GM23338 (cell line): ENCODE results near the gene KIF19. TPM values are rescaled to one million over a fixed set of nuclear protein-coding genes. Genes with fewer than 3 reads are reported as not detected.

Source experiments
- ATAC-seq: fragments of 200-7000 bp; cut with Tn5 transposase; 3 replicates; pipeline ENCODE4 v1.9.1; 2020
- DNase-seq: peaks from one replicate; pipeline ENCODE4 v3.0.0-alpha.2; 2015; ENCODE audit warnings: low spot score
- H2AFZ ChIP-seq: fragments of 200-600 bp; sonication (generic); 2 replicates; pipeline ENCODE4 v1.8.0; 2016; ENCODE audit warnings: antibody characterized with exemption, mild to moderate bottlenecking, moderate library complexity
- H3F3A ChIP-seq: fragments of 200-600 bp; sonication (generic); replicated peaks from 2 replicates; pipeline ENCODE4 v1.8.0; 2017; ENCODE audit warnings: antibody characterized with exemption, mixed run types, low read depth
- H3K27ac ChIP-seq: fragments of 200-600 bp; sonication (generic); 2 replicates; pipeline ENCODE4 v1.6.1; 2016; ENCODE audit warnings: low read depth
- H3K27me3 ChIP-seq: fragments of 200-600 bp; sonication (generic); 2 replicates; pipeline ENCODE4 v1.8.0; 2016; ENCODE audit warnings: mild to moderate bottlenecking, mixed run types, moderate library complexity; ENCODE audit not compliant: insufficient read depth
- H3K36me3 ChIP-seq: fragments of 200-600 bp; sonication (generic); 2 replicates; pipeline ENCODE4 v1.8.0; 2016; ENCODE audit warnings: mild to moderate bottlenecking; ENCODE audit not compliant: insufficient read depth
- H3K4me1 ChIP-seq: fragments of 200-600 bp; sonication (generic); 2 replicates; pipeline ENCODE4 v1.8.0; 2016; ENCODE audit warnings: mild to moderate bottlenecking, moderate library complexity; ENCODE audit not compliant: insufficient read depth
- H3K4me2 ChIP-seq: fragments of 200-600 bp; sonication (generic); 2 replicates; pipeline ENCODE4 v1.7.1; 2017; ENCODE audit warnings: mixed run types
- H3K4me3 ChIP-seq: fragments of 200-600 bp; sonication (generic); 2 replicates; pipeline ENCODE4 v1.6.1; 2016; ENCODE audit warnings: mixed run types
- H3K79me2 ChIP-seq: fragments of 200-600 bp; sonication (generic); replicated peaks from 2 replicates; pipeline ENCODE4 v1.8.0; 2017; ENCODE audit warnings: mild to moderate bottlenecking; ENCODE audit not compliant: insufficient read depth
- H3K9me2 ChIP-seq: fragments of 200-600 bp; sonication (generic); 2 replicates; pipeline ENCODE4 v1.8.0; 2017; ENCODE audit not compliant: insufficient read depth
- H4K20me1 ChIP-seq: fragments of 200-600 bp; sonication (generic); replicated peaks from 2 replicates; pipeline ENCODE4 v1.8.0; 2017; ENCODE audit warnings: mild to moderate bottlenecking; ENCODE audit not compliant: insufficient read depth
- H3K27ac Mint-ChIP-seq: 2 replicates; pipeline ENCODE4 v1.8.0; 2020; ENCODE audit warnings: inconsistent platforms, mild to moderate bottlenecking, moderate library complexity, mixed read lengths
- H3K27me3 Mint-ChIP-seq: 3 replicates; pipeline ENCODE4 v1.8.0; 2022; ENCODE audit warnings: low read depth, mild to moderate bottlenecking, moderate library complexity, mixed read lengths, inconsistent platforms; ENCODE audit not compliant: insufficient read depth, poor library complexity
- H3K36me3 Mint-ChIP-seq: 3 replicates; pipeline ENCODE4 v1.8.0; 2021; ENCODE audit warnings: low read depth, mild to moderate bottlenecking, inconsistent platforms, moderate library complexity, mixed read lengths
- H3K4me1 Mint-ChIP-seq: 3 replicates; pipeline ENCODE4 v1.8.0; 2020; ENCODE audit warnings: mild to moderate bottlenecking, inconsistent platforms, mixed read lengths
- H3K4me3 Mint-ChIP-seq: 3 replicates; pipeline ENCODE4 v1.8.0; 2021; ENCODE audit warnings: moderate library complexity, mild to moderate bottlenecking, inconsistent platforms, mixed read lengths
- H3K9me3 Mint-ChIP-seq: 3 replicates; pipeline ENCODE4 v1.8.0; 2020; ENCODE audit warnings: moderate library complexity, mild to moderate bottlenecking, inconsistent platforms, mixed read lengths
- CREB1 ChIP-seq: fragments of 250-450 bp; sonication (Bioruptor Pico); IDR thresholded peaks from 2 replicates; pipeline ENCODE4 v1.5.0; 2020; ENCODE audit warnings: low read depth, mild to moderate bottlenecking, moderate library complexity
- EZH2phosphoT487 ChIP-seq: fragments of 200-600 bp; sonication (generic); IDR thresholded peaks from one replicate; pipeline ENCODE4 v1.8.1; 2018; ENCODE audit warnings: antibody characterized with exemption; ENCODE audit not compliant: unreplicated experiment
- JUNB ChIP-seq: IDR thresholded peaks from one replicate; pipeline ENCODE4 v1.6.1; 2016; ENCODE audit warnings: antibody characterized with exemption; ENCODE audit not compliant: unreplicated experiment
- NANOG ChIP-seq: IDR thresholded peaks from 2 replicates; pipeline ENCODE4 v1.6.1; 2016; ENCODE audit warnings: antibody characterized with exemption, borderline replicate concordance
- POLR2AphosphoS5 ChIP-seq: IDR thresholded peaks from 2 replicates; pipeline ENCODE4 v1.6.1; 2016; ENCODE audit warnings: antibody characterized with exemption, low read depth
- ZNF114 ChIP-seq: fragments of 250-450 bp; sonication (Bioruptor Pico); IDR thresholded peaks from 2 replicates; pipeline ENCODE4 v1.5.0; 2020; ENCODE audit warnings: mild to moderate bottlenecking, moderate library complexity
- ZNF331 ChIP-seq: fragments of 250-450 bp; sonication (Bioruptor Pico); IDR thresholded peaks from 2 replicates; pipeline ENCODE4 v1.5.0; 2020; ENCODE audit warnings: low read depth, mild to moderate bottlenecking, moderate library complexity
- polyA plus RNA-seq: library from polyadenylated mRNA; unstranded; fragments of >200 nt; fragmentation: Nextera tagmentation; extraction: Ambion mirVana; gene quantifications from 2 replicates; pipeline ENCODE4 v1.2.1, GENCODE V29; 2016
- total RNA-seq: library from RNA; depleted of rRNA; stranded (reverse); fragments of >200 nt; shearing (Covaris generic); gene quantifications from 2 replicates; pipeline ENCODE4 v1.2.3, GENCODE V29; 2014
- TF ChIP-seq, protein P1 (sequence below): IDR thresholded peaks from one replicate; pipeline ENCODE4 v1.6.1; 2018; ENCODE audit warnings: antibody characterized with exemption; ENCODE audit not compliant: unreplicated experiment
- TF ChIP-seq, protein P2 (sequence below): IDR thresholded peaks from 2 replicates; pipeline ENCODE4 v1.6.1; 2016; ENCODE audit warnings: antibody characterized with exemption

KIF19 gene
- total and polyA plus RNA-seq, 2 experiments from 2014 or later = 0.35 to 0.36 TPM

GRCh38 chr17:74362810-74363498, 36.9 kb downstream of the KIF19 start:
- H3K4me3 ChIP-seq = no peak overlapping the region
- H3K9me2 ChIP-seq = no peaks in the 10 kb centered on the region
- Mint-ChIP-seq H3K9me3 (no peaks in the 10 kb centered on the region), H3K27me3 (peaks cover 22% of the 10 kb centered on the region), H3K4me1 (peaks cover 33% of the 10 kb centered on the region), H3K27ac (peak overlapping the region; percentile 84; the same call in 1 of the 2 replicates), H3K4me3 (peak overlapping the region; percentile 72; the same call in 1 of the 3 replicates), H3K36me3 (peaks cover 6% of the 10 kb centered on the region; the same call in 2 of the 3 replicates)
- H2AFZ ChIP-seq = 0 out of 2 replicates have a peak overlapping the region, but pooled peaks have one; percentile 87
- ATAC-seq (no peak), DNase-seq (no peak)
- no peaks in the 10 kb centered on the region for H3K79me2 ChIP-seq
- no peaks in the 10 kb centered on the region for H4K20me1 ChIP-seq
- H3K4me2 ChIP-seq = peak overlapping the region; percentile 78
- H3K27ac ChIP-seq = no peak overlapping the region
- H3K27me3 ChIP-seq = peaks cover 3% of the 10 kb centered on the region
- no peaks in the 10 kb centered on the region for H3K36me3 ChIP-seq
- H3F3A ChIP-seq = no peaks in the 10 kb centered on the region
- TF ChIP-seq, protein P1, sequence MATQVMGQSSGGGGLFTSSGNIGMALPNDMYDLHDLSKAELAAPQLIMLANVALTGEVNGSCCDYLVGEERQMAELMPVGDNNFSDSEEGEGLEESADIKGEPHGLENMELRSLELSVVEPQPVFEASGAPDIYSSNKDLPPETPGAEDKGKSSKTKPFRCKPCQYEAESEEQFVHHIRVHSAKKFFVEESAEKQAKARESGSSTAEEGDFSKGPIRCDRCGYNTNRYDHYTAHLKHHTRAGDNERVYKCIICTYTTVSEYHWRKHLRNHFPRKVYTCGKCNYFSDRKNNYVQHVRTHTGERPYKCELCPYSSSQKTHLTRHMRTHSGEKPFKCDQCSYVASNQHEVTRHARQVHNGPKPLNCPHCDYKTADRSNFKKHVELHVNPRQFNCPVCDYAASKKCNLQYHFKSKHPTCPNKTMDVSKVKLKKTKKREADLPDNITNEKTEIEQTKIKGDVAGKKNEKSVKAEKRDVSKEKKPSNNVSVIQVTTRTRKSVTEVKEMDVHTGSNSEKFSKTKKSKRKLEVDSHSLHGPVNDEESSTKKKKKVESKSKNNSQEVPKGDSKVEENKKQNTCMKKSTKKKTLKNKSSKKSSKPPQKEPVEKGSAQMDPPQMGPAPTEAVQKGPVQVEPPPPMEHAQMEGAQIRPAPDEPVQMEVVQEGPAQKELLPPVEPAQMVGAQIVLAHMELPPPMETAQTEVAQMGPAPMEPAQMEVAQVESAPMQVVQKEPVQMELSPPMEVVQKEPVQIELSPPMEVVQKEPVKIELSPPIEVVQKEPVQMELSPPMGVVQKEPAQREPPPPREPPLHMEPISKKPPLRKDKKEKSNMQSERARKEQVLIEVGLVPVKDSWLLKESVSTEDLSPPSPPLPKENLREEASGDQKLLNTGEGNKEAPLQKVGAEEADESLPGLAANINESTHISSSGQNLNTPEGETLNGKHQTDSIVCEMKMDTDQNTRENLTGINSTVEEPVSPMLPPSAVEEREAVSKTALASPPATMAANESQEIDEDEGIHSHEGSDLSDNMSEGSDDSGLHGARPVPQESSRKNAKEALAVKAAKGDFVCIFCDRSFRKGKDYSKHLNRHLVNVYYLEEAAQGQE = no peak
- no peak for TF ChIP-seq JUNB
- TF ChIP-seq, protein P2, sequence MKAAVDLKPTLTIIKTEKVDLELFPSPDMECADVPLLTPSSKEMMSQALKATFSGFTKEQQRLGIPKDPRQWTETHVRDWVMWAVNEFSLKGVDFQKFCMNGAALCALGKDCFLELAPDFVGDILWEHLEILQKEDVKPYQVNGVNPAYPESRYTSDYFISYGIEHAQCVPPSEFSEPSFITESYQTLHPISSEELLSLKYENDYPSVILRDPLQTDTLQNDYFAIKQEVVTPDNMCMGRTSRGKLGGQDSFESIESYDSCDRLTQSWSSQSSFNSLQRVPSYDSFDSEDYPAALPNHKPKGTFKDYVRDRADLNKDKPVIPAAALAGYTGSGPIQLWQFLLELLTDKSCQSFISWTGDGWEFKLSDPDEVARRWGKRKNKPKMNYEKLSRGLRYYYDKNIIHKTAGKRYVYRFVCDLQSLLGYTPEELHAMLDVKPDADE = no peak
- no peak for TF ChIP-seq ZNF114 (CRISPR knock-in tag)
- H3K4me1 ChIP-seq = peaks cover 14% of the 10 kb centered on the region

- no peak within 1 kb of the TSS for H3K4me3 Mint-ChIP-seq
- Histone ChIP-seq H2AFZ (no peak within 1 kb of the TSS), H4K20me1 (no peaks in the 10 kb centered on the region), H3K9me2 (no peaks in the 10 kb centered on the region), H3K27me3 (no peaks in the 10 kb centered on the region), H3K27ac (no peak within 1 kb of the TSS), H3K4me2 (no peak within 1 kb of the TSS), H3K4me1 (peaks cover 7% of the 10 kb centered on the region), H3K36me3 (no peaks in the 10 kb centered on the region), H3K79me2 (no peaks in the 10 kb centered on the region), H3K4me3 (no peak within 1 kb of the TSS), H3F3A (no peaks in the 10 kb centered on the region)
- DNase-seq (no peak), ATAC-seq (no peak)
- no peaks in the 10 kb centered on the region for H3K36me3 Mint-ChIP-seq
- no peak within 1 kb of the TSS for H3K27ac Mint-ChIP-seq
- no peaks in the 10 kb centered on the region for H3K9me3 Mint-ChIP-seq
- H3K27me3 Mint-ChIP-seq = peaks cover 16% of the 10 kb centered on the region
- H3K4me1 Mint-ChIP-seq = peaks cover 22% of the 10 kb centered on the region
- TF ChIP-seq NANOG (no peak), EZH2phosphoT487 (no peak), CREB1 (CRISPR knock-in tag) (no peak), ZNF331 (CRISPR knock-in tag) (no peak), JUNB (no peak), POLR2AphosphoS5 (no peak)
- TF ChIP-seq, protein P2 = no peak
- TF ChIP-seq, protein P1 = no peak
These were observed 41.2 kb downstream of the KIF19 start, which contains the start of gene GPR142 for GRCh38 chr17:74367206-74367605. Gene GPR142 (plus strand): TSS chr17:74367506. CDS start chr17:74369541, 2,035 bp downstream.
